ENCODE data around the gene SCFD2. TPM values are rescaled to one million over a fixed set of nuclear protein-coding genes. Genes with fewer than 3 reads are reported as not detected.
A peak's percentile ranks its signal among the peaks of the same experiment; 100 is the strongest.

Gene SCFD2
- total RNA-seq, 1 donor from 2014 or later = 17.2 TPM

GRCh38 chr4:52876069-52876468, 489.8 kb downstream of the SCFD2 start:
- H3K4me1 Mint-ChIP-seq (ENCODE audit: low read depth, unreplicated experiment) = peaks cover 10% of the 10 kb centered on the region
- H3K4me3 Mint-ChIP-seq (ENCODE audit: unreplicated experiment) = no peak overlapping the region
- peaks cover 6% of the 10 kb centered on the region for H3K27me3 Mint-ChIP-seq (ENCODE audit: unreplicated experiment)
- H3K36me3 Mint-ChIP-seq (ENCODE audit: unreplicated experiment) = no peaks in the 10 kb centered on the region
- H3K27ac Mint-ChIP-seq (ENCODE audit: unreplicated experiment) = no peak overlapping the region
- H3K9me3 Mint-ChIP-seq (ENCODE audit: unreplicated experiment) = peaks cover 3% of the 10 kb centered on the region
- DNase-seq = no peak
- no peak for TF ChIP-seq CTCF (IDR thresholded peaks at IDR 0.05; ENCODE audit: partially characterized antibody, unreplicated experiment)

- no peak for DNase-seq
- peaks cover 20% of the 10 kb centered on the region for H3K4me1 Mint-ChIP-seq (ENCODE audit: low read depth, unreplicated experiment)
- H3K9me3 Mint-ChIP-seq (ENCODE audit: unreplicated experiment) = peaks cover 5% of the 10 kb centered on the region
- peaks cover 8% of the 10 kb centered on the region for H3K27me3 Mint-ChIP-seq (ENCODE audit: unreplicated experiment)
- TF ChIP-seq CTCF (IDR thresholded peaks at IDR 0.05; ENCODE audit: partially characterized antibody, unreplicated experiment) = no peak
- no peak overlapping the region for H3K27ac Mint-ChIP-seq (ENCODE audit: unreplicated experiment)
- no peaks in the 10 kb centered on the region for H3K36me3 Mint-ChIP-seq (ENCODE audit: unreplicated experiment)
- H3K4me3 Mint-ChIP-seq (ENCODE audit: unreplicated experiment) = no peak overlapping the region
These were observed 490.9 kb downstream of the SCFD2 start for GRCh38 chr4:52874948-52875347.

GRCh38 chr4:52873861-52874343, 492.0 kb downstream of the SCFD2 start:
- Mint-ChIP-seq H3K27me3 (ENCODE audit: unreplicated experiment) (peaks cover 13% of the 10 kb centered on the region), H3K36me3 (ENCODE audit: unreplicated experiment) (no peaks in the 10 kb centered on the region), H3K4me3 (ENCODE audit: unreplicated experiment) (no peak overlapping the region), H3K4me1 (ENCODE audit: low read depth, unreplicated experiment) (peaks cover 27% of the 10 kb centered on the region), H3K27ac (ENCODE audit: unreplicated experiment) (peak overlapping the region; percentile 57), H3K9me3 (ENCODE audit: unreplicated experiment) (peaks cover 14% of the 10 kb centered on the region)
- TF ChIP-seq CTCF (IDR thresholded peaks at IDR 0.05; ENCODE audit: partially characterized antibody, unreplicated experiment) = no peak
- DNase-seq = no peak

- no peak overlapping the region for H3K4me3 Mint-ChIP-seq (ENCODE audit: unreplicated experiment)
- DNase-seq = no peak
- H3K9me3 Mint-ChIP-seq (ENCODE audit: unreplicated experiment) = peaks cover 18% of the 10 kb centered on the region
- H3K4me1 Mint-ChIP-seq (ENCODE audit: low read depth, unreplicated experiment) = peaks cover 34% of the 10 kb centered on the region
- H3K27me3 Mint-ChIP-seq (ENCODE audit: unreplicated experiment) = peaks cover 17% of the 10 kb centered on the region
- no peak overlapping the region for H3K27ac Mint-ChIP-seq (ENCODE audit: unreplicated experiment)
- H3K36me3 Mint-ChIP-seq (ENCODE audit: unreplicated experiment) = no peaks in the 10 kb centered on the region
- TF ChIP-seq CTCF (IDR thresholded peaks at IDR 0.05; ENCODE audit: partially characterized antibody, unreplicated experiment) = no peak
These were observed 492.7 kb downstream of the SCFD2 start for GRCh38 chr4:52873191-52873590.

GRCh38 chr4:52870225-52870624, 495.6 kb downstream of the SCFD2 start:
- Mint-ChIP-seq H3K36me3 (ENCODE audit: unreplicated experiment) (peaks cover 4% of the 10 kb centered on the region), H3K4me3 (ENCODE audit: unreplicated experiment) (no peak overlapping the region), H3K27ac (ENCODE audit: unreplicated experiment) (peak overlapping the region; percentile 91), H3K27me3 (ENCODE audit: unreplicated experiment) (peaks cover 13% of the 10 kb centered on the region), H3K9me3 (ENCODE audit: unreplicated experiment) (peaks cover 24% of the 10 kb centered on the region), H3K4me1 (ENCODE audit: low read depth, unreplicated experiment) (peaks cover 47% of the 10 kb centered on the region)
- no peak for DNase-seq
- TF ChIP-seq CTCF (IDR thresholded peaks at IDR 0.05; ENCODE audit: partially characterized antibody, unreplicated experiment) = no peak

All from glutamatergic neuron (in vitro differentiated cells).